ENCODE measurements around the gene GPR153. TPM values are rescaled to one million over a fixed set of nuclear protein-coding genes. Genes with fewer than 3 reads are reported as not detected.

GPR153 gene
- total and polyA plus RNA-seq, 2 of the 8 experiments (the other 6 are each of a cell fraction or from before 2014, with no cell fraction given) = 5.7 to 8.1 TPM

GRCh38 chr1:6249739-6250689 lies 10.9 kb downstream of the GPR153 start:
- Histone ChIP-seq H3K56ac (replicated peaks; ENCODE audit: insufficient read length, low read depth, low read length) (no peak overlapping the region), H3K4ac (replicated peaks; ENCODE audit: insufficient read length, low read depth, low read length) (no peak overlapping the region), H3K9me3 (ENCODE audit: insufficient read depth in 2 of 2, low read depth in 1 of 2, low read length in 1 of 2) (no peaks in the 10 kb centered on the region), H2BK120ac (replicated peaks; ENCODE audit: low read depth, low read length) (no peak overlapping the region), H4K91ac (replicated peaks; ENCODE audit: insufficient read length, low read length) (no peak overlapping the region), H3K23me2 (ENCODE audit: low read depth, low read length) (peaks cover 13% of the 10 kb centered on the region; the same call in 1 of the 2 replicates), H2BK20ac (ENCODE audit: low read length) (no peak overlapping the region), H3K4me1 (replicated peaks in 1 of 4; ENCODE audit: control insufficient read depth in 3 of 4, insufficient read depth in 4 of 4, low read length in 3 of 4) (peaks cover 0 to 20% (median 9%) of the 10 kb centered on the region in 4 experiments; a peak in 5 of 7 replicates), H3K27ac (ENCODE audit: low read depth, low read length) (no peak overlapping the region), H2BK12ac (ENCODE audit: low read depth, low read length) (no peak overlapping the region; the same call in 1 of the 2 replicates), H3K36me3 (ENCODE audit: control insufficient read depth in 2 of 4, insufficient read depth in 4 of 4, low read length in 3 of 4) (no peaks in the 10 kb centered on the region; a peak in 1 of 8 replicates), H2AK5ac (ENCODE audit: low read depth, low read length) (no peak overlapping the region), H3K27me3 (replicated peaks in 1 of 4; ENCODE audit: control insufficient read depth in 3 of 4, extremely low read depth in 1 of 4, insufficient read depth in 3 of 4, low read length in 3 of 4) (peaks cover 16 to 43% (median 34%) of the 10 kb centered on the region in 4 experiments), H3K18ac (ENCODE audit: extremely low read depth, low read length) (no peak overlapping the region; the same call in 1 of the 2 replicates), H3K4me3 (ENCODE audit: extremely low read depth in 1 of 4, insufficient read depth in 2 of 4, low read depth in 3 of 4, low read length in 4 of 4) (peak overlapping the region in 3 of 4 experiments; percentile 14 to 51 (median 15); a peak in 6 of 8 replicates), H3K79me2 (ENCODE audit: control insufficient read depth in 1 of 2, insufficient read depth in 2 of 2, low read length in 2 of 2) (no peaks in the 10 kb centered on the region), H3K23ac (ENCODE audit: insufficient read length) (no peak overlapping the region), H3K14ac (ENCODE audit: insufficient read length) (no peak overlapping the region), H2AFZ (ENCODE audit: low read length) (no peak overlapping the region), H4K8ac (ENCODE audit: extremely low read depth, insufficient read depth, low read length) (no peak overlapping the region; the same call in 1 of the 2 replicates), H3K9ac (replicated peaks in 1 of 4; ENCODE audit: extremely low read depth in 1 of 4, low read depth in 3 of 4, low read length in 3 of 4) (no peak overlapping the region), H2BK15ac (ENCODE audit: low read length) (no peak overlapping the region), H3K79me1 (ENCODE audit: low read depth, low read length) (no peaks in the 10 kb centered on the region), H3K4me2 (ENCODE audit: insufficient read depth in 1 of 2, low read depth in 2 of 2, low read length in 2 of 2) (peak overlapping the region; percentile 45 to 82), H4K20me1 (replicated peaks in 1 of 2; ENCODE audit: control insufficient read depth in 1 of 2, insufficient read depth in 2 of 2, low read length in 2 of 2) (peaks cover 9 to 34% of the 10 kb centered on the region in 2 experiments), H4K5ac (ENCODE audit: insufficient read length, low read depth, low read length) (no peak overlapping the region), H2BK5ac (ENCODE audit: low read depth, low read length) (no peak overlapping the region)
- FAIRE-seq = no peak
- ChIA-PET CTCF (ENCODE audit: partially characterized antibody) (interaction anchor here (0.5 to 19.1 kb wide), 15 partner anchors 8 to 239 kb away, joined by 3 to 353 read pairs (median 5); partner anchors contain the start of genes HES2, RNF207 and RPL22), POLR2A (ENCODE audit: partially characterized antibody) (interaction anchor here (0.9 to 9.3 kb wide), 5 partner anchors 9 to 96 kb away, joined by 3 to 64 read pairs (median 16); partner anchors contain the start of genes GPR153 and ICMT)
- TF ChIP-seq BACH1 (IDR thresholded peaks at IDR 0.05; ENCODE audit: low read length) (peak; percentile 35; the same call in 1 of the 2 replicates), GABPA (IDR thresholded peaks at IDR 0.05; ENCODE audit: borderline replicate concordance, insufficient read depth, low read length) (peak; percentile 50; the same call in 1 of the 2 replicates), BRCA1 (IDR thresholded peaks at IDR 0.05; ENCODE audit: low read depth, low read length) (no peak), TAF7 (optimal IDR thresholded peaks at IDR 0.05; ENCODE audit: borderline replicate concordance, low read depth, low read length) (no peak), POLR2A (IDR thresholded peaks at IDR 0.05; ENCODE audit: control extremely low read depth in 1 of 2, low read depth in 2 of 2, low read length in 2 of 2) (0 out of 3 replicates have a peak, but pooled peaks of 1 of the 2 experiments have one; percentile 33), CEBPB (IDR thresholded peaks at IDR 0.05; ENCODE audit: low read depth, low read length) (no peak), ATF3 (IDR thresholded peaks at IDR 0.05; ENCODE audit: insufficient read depth, low read depth, low read length) (no peak)
- 40% methylated on average over 41 of the region's 71 CpGs; no CpG with 5 or more reads in 1 of the 2 experiments for WGBS, 2 experiments (ENCODE audit: extremely low coverage in 1 of 2, insufficient coverage in 1 of 2, insufficient read length in 1 of 2, insufficient replicate concordance in 2 of 2, low coverage in 1 of 2, low lambda C conversion rate in 2 of 2, missing lambda C conversion rate in 1 of 2)
- peak in 1 of 2 experiments; percentile 53 for DNase-seq (ENCODE audit: low read depth in 1 of 2, low spot score in 2 of 2)

Data from H1 (cell line).